HG03439 (cell line): ENCODE measurements around the gene RAF1.
"Not testable (repeated sequence)": the region's sequence is repeated elsewhere in the genome, so short reads cannot be mapped to it uniquely, and the experiment has no call there.

Source experiments
- ATAC-seq: cut with Tn5 transposase; IDR thresholded peaks from one replicate; pipeline ENCODE4 v1.9.1; 2021; ENCODE audit warnings: mild to moderate bottlenecking, moderate library complexity; ENCODE audit not compliant: unreplicated experiment

The RAF1 gene

DNA sequence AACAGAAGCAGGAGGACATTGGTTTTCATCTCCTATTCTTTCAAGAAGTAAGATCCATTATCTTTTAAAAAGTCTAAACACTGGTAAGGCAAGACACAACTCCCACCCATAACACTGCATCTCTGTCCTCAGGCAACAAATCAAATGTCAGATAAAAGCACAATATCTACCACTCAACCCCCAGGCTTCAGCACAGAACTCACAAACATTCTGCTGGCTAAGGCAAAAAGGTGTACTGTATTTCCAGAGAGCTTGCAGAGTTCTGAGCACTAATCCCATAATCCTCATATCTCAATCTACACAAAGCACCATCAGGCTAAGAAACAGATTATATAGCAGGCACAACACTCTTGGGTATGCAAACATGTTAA lies 20.9 kb downstream of the RAF1 start:
- ATAC-seq: no peak

DNA sequence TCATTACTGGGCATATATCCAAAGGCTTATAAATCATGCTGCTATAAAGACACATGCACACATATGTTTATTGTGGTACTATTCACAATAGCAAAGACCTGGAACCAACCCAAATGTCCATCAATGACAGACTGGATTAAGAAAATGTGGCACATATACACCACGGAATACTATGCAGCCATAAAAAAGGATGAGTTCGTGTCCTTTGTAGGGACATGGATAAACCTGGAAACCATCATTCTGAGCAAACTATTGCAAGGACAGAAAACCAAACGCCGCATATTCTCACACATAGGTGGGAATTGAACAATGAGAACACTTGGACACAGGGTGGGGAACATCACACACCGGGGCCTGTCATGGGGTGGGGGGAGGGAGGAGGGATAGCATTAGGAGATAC lies 23.1 kb downstream of the RAF1 start:
- ATAC-seq: not testable (repeated sequence)

DNA sequence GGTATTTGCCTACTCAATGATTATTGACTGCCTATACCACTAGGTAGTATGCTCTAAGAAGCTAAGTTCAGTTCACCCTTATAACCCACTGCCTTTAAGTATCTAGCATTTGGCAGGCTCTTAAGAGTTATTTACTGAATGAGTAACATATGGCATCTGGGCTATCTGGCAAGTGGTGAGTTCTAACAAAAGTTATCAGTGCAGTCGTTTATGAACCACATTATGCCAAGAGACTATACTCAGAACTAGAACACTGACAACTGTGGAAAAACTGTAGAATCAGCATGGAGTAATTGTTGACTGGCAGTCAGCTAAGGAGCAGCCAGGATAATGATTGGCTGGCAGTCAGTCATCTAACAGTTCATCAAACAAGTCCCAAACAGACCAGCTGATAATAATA lies 25.8 kb downstream of the RAF1 start:
- no peak for ATAC-seq

DNA sequence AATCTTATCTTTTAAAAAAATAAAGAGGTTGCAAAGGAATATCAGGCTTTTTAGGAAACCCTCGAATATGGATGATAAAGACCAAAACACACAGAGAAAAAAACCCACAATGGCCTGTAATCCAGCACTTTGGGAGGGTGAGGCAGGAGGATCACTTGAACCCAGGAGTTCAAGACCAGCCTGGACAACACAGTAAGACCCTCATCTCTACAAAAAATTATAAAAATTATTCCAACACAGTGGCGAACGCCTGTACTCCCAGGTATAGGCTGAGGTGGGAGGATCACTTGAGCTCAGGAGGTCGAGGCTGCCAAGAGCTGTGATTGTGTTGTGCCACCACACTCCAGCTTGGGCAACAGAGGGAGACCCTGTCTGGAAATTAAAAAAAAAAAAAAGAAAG lies 30.8 kb downstream of the RAF1 start:
- ATAC-seq: no peak

DNA sequence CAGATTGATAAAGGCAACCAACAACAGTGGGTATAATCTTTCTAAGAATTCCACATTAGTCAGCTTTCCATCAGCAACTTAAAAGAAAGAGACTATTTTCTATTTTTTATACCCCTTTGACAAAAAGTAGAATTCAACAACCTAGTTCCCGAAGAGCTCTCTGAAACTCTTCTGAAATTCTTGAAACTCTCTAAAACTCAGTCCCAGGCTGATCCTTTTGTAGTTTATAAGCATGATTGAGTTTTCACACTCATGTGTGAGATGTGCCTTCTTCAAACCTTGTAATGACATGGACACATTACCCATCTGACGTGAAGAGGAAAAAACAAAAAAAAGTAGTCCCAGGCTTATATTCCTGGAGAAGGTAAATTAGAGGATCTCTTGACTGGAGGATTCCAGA lies 31.4 kb downstream of the RAF1 start:
- no peak for ATAC-seq

DNA sequence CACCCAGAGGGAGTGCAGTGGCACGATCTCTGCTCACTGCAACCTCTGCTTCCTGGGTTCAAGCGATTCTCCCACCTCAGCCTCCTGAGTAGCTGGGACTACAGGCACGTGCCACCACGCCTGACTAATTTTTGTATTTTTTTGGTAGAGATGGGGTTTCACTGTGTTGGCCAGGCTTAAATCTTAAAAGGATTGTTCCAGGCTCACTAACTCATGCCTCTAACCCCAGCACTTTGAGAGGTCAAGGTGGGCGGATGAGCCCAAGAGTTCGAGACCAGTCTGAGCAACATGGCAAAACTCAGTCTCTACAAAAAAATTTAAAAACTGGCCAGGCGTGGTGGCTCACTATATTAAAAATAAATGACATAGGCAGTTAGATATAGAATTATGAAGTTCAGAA lies 33.1 kb downstream of the RAF1 start:
- not testable (repeated sequence) for ATAC-seq

DNA sequence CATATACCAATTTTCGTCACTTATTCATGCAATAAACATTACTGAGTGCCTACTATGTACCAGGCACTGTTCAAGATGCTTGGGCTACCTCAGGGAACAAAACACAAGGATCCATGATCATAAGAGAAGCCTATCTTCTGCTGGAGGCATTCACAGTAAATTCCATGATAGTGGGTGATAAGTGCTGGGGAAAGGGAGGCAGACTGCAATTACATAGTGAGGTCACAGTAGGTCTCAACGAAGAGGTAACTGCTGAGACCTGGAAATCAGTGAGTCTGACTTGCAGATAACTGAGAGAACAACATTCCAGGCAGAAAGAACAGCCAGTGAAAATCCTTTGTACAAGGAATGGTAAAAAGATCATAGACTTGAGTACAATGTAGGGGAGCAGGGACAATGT lies 33.6 kb downstream of the RAF1 start:
- no peak for ATAC-seq

DNA sequence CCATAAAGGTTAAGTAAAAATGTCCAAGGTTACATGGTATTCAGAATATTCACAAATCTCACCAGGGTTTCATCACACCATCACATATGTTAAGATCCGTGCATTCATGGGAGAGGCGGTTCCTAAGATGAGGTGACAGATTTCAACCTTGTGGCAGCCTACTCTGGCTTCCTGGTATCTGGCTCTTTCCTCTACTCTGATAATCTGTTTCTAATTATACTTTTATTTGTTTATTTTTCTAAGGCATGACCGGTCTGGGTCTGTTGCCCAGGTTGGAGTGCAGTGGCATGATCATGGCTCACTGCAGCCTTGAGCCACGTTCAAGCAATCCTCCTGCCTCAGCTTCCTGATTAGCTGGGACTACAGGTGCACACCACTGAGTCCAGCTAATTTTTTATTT lies 34.4 kb downstream of the RAF1 start:
- no peak for ATAC-seq

DNA sequence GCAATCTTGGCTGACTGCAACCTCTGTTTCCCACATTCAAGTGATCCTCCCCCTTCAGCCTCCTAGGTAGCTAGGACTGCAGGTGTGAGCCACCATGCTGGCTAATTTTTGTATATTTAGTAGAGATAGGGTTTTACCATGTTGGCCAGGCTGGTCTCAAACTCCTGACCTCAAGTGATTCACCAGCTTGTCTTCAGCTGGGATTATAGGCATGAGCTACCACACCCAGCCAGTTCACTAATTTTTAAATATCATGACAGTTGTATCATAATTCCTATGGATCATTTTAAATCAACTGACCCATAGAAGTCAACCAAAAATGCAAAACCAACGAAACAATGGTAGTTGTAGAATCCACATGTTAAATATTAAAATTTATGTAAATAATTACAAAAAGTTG lies 35.1 kb downstream of the RAF1 start:
- no peak for ATAC-seq

DNA sequence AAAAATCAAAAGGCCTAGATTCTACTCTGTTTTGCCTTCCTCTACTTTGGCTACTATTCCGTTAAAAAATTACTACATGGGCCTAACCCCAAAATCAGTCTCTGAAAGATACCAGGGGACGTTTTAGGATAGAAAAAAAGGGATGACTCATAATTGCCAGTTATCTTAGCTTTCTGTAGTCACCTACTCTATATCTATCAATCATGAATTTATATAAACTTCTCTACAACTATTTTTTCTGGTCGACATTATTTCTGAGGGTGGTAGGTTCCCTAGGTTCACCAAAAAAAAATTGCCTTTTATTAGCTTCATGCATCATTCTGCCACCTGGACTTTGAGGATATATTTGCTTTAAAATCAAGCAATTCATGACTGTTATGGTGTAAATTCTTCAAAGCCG lies 36.5 kb downstream of the RAF1 start:
- ATAC-seq: no peak

DNA sequence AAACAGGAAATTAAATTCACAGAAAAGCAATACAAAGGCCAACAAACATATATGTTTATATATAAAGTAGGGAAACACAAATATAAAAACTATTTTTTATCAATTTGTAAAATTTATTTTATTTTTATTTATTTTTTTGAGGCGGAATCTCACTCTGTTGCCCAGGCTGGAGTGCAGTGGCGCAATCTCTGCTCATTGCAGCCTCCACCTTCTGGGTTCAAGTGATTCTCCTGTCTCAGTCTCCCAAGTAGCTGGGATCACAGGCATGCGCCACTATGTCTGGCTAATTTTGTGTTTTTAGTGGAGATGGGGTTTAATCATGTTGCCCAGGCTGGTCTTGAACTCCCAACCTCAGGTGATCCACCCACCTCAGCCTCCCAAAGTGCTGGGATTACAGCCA lies 39.0 kb downstream of the RAF1 start:
- not testable (repeated sequence) for ATAC-seq

DNA sequence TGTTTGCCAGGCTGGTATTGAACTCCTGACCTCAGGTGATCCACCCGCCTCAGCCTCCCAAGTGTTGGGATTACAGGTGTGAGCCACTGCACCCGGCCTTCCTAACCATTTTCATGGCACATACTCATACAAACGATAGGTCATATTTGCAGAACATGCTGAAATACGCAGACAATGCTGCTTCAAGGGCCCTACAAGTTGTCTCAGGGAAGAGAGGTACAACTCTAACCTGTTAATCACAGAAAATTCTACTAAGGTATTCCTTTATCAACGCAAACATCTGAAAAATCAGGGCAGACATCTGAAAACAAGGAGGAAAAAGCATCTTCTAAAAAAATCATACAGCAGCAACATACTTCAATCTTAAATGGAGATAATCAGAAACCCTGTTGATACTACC lies 39.9 kb downstream of the RAF1 start:
- no peak for ATAC-seq

DNA sequence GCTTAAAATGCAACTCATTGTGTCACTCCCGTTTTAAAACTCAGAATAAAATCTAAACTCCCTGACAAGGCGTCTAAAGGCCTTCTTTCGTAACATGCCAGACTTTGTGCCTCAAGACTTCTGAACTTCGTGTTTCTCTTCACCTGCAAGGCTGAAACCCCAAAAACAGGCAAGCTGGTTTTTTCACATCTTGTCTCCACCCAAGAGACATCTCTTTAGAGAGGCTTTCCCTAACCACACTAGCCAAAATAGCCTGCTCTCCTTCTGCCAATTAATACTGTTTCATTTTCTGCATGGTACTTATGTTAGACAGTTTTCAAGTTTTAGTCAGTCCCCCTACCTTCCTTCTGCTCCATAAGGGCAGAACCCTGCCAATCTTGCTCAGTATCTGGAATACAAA lies 41.6 kb downstream of the RAF1 start:
- no peak for ATAC-seq

DNA sequence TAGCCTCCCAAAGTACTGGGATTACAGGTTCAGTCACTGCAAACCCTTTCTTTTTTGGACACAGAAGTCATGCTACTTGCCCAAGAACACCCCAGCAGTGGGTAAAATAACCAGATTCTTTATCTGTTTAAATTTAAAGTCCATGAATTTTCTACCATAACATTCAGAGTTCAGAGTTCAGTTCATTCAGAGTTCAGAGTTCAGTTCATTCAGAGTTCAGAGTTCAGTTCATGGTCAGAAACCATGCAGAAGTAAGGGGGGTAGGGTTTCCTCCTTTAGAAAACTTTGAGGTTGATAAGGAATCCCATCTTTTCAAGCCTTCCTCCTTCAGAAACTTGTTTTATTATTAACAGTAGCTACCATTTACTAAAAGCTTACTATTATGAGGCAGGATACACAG lies 43.2 kb downstream of the RAF1 start:
- no peak for ATAC-seq

DNA sequence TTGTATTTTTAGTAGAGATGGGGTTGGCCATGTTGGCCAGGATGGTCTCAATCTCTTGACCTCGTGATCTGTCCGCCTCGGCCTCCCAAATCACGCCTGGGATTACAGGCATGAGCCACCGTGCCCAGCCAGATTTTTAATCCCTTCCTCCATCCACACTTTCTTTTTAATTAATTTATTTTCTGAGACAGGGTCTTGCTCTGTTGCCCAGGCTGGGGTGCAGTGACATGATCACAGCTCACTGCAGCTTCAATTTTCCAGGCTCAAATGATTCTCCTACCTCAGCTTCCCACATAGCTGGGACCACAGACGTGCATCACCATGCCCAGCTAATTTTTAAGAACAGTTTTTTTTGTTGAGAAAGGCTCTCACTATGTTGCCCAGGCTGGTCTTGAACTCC lies 43.6 kb downstream of the RAF1 start:
- ATAC-seq: no peak

DNA sequence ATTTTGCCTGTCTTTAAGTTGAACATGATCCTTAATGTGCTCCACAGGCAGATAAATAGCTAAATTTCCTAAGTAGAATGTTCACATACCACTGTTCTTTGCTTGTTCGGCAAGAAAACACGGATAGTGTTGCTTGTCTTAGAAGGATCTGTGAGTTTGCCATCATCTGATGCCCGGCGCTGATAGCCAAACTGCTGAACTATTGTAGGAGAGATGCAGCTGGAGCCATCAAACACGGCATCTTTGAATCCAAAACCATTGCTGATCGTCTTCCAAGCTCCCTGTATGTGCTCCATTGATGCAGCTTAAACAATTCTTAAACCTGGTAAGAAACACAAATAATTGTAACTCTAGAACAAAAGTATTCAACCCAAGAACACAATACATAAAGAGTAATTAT lies 45.5 kb downstream of the RAF1 start:
- ATAC-seq: no peak

DNA sequence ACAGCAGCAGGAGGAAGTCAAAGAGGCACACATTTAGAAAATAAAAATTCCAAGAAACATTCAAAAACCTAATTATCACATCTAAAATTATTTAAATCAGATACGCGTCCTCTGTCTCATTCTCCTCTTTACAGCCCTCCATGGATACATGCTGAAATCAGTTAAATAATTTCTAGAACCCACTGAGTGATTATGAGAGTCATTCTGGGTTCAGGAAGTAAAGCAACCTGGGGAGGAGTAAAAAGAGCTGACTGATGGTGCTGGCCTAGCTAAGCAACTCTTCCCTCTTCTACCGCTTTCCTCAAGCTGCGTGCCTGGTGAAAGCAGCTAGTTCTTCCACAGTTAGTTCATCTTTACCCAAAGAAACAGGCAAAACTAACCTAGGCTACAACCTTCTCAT lies 48.7 kb downstream of the RAF1 start:
- ATAC-seq: no peak

DNA sequence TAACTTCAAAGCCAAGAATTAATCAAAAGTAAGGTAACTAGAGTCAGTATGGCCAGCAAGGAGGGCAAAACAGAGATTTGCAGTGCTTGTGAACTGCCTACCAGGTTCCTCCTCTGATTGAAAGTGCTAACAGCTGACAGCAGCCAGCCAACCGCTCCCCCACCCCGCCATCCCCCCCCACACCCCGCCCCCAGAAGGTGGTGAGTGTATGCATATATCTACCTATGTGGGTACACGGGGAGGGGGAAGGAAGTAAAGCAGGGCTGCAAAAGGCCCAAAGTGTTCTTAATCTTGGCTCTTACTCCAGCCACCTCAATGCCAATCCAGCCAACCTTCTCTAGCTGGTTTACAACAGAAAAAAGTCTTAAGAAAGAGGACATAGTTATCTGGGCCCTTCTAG lies 50.7 kb downstream of the RAF1 start:
- ATAC-seq: no peak

DNA sequence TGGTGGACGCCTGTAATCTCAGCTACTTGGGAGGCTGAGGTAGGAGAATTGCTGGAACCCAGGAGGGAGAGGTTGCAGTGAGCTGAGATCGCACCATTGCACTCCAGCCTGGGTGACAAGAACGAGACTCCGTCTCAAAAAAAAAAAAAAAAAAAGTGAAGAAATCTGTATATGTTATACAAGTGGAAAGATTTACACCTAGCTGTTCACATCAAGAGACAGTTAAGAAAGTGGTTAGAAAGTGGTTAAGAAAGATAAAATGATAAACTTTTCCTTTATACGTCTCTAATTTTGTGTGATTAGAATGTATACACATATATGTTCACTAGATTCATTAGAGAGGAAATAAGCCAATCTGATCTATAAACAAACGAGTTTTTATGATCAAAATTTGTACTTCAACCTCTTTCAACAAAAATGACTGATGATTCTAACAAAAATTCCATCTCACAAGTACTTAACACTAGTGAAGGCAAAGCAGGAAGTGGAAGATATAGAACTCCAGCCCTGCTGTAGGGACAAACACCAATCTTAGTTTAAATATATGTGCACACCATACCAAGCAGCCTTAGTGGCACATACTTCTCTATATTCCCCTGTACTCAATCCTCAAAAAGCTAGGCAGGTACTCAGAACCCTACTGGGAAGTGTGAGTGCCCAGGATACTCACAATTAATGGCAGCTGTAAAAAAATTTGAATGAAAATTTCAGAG lies 51.2 kb downstream of the RAF1 start:
- ATAC-seq: no peak

DNA sequence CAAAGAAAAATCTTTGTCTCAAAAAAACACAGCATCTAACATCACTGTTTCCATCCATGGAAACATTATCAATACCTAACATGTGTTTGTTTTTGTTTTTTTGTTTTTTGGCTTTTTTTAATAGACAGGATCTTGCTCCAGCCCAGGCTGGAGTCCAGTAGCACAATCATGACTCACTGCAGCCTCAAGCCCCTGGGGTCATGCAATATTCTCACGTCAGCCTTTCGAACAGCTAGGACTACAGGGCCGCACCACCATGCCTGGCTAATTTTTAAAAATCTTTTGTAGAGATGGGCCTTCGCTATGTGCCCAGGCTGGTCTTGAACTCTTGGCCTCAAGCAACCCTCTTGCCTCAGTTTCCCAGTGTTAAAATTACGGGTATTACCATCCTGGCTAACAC lies 52.8 kb downstream of the RAF1 start:
- no peak for ATAC-seq

DNA sequence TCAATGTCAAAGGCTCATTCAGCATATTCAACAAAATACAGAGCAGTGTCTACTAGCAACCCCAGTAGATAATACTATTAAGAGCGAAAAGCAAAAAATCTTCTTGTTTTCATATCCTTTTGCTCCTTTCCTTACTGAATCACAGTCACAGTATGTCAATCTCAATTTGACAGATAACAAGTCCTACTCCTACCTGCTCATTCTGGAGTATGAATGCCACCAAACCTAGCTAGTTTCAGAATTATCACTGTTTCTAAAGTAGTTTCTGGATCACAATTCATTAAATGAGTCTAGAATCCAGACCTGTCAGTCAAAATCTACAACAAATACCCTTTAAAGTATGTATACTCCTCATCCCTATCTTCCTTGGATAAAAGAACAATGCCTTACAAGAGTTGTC lies 55.5 kb downstream of the RAF1 start:
- ATAC-seq: no peak

DNA sequence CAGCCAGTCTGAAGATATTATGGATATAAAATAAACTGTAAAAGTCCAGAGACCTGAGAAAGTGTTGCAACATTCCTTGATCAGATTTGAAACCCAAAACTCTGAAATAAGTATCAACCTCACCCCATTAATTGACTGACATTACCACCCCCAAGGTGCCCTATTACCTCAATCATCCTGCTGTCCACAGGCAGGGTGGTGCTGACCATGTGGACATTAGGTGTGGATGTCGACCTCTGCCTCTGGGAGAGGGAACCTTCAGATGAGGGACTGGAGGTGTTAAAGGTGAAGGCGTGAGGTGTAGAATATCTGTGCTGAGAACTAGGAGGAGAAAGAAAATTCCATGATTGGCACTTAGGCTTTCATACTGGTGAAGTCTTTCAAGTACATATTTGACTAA lies 59.9 kb downstream of the RAF1 start:
- ATAC-seq: no peak

DNA sequence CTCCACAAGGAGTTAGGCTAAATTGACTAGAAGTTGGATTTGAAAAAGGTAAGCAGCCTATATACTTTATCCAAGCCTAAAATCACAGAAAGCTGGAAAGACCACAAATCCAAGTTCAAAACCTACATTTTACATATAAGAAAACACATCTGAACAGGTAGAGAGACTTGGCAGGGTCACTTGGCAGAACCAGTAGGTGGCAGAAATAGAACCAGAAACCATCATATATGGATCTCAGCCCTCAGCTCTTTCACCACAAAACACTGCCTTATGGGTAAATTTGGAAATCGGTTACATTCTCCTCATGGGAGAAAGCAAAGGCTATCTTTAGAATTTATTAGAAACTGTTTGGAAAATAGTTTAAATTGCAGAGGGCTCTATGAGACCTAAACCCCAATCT lies 62.8 kb downstream of the RAF1 start:
- ATAC-seq: no peak

DNA sequence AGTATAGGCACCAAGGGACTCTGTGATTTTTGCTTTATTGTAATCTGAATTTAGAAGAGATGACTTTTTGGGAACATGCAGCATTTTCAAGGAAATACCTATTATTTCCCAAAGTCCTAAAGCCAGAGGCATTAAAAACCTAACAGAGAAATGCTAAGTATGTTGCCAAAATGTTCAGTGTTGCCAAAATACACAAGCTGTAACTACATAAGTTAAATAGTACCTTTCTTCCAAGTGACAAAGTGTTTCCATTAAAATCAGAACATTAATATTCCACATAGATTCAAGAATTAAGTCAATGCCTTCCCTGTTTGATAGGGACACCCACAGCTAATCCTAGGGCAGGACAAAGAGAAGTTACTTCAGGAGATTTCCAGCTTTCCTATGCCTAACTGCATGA lies 65.0 kb downstream of the RAF1 start:
- ATAC-seq: no peak
